HG03378 (cell line): Measurements from ENCODE around the gene GLI2.

Experiments
- ATAC-seq: cut with Tn5 transposase; IDR thresholded peaks from one replicate; pipeline ENCODE4 v1.9.1; 2021; ENCODE audit warnings: mild to moderate bottlenecking, moderate library complexity; ENCODE audit not compliant: unreplicated experiment

Gene GLI2

DNA sequence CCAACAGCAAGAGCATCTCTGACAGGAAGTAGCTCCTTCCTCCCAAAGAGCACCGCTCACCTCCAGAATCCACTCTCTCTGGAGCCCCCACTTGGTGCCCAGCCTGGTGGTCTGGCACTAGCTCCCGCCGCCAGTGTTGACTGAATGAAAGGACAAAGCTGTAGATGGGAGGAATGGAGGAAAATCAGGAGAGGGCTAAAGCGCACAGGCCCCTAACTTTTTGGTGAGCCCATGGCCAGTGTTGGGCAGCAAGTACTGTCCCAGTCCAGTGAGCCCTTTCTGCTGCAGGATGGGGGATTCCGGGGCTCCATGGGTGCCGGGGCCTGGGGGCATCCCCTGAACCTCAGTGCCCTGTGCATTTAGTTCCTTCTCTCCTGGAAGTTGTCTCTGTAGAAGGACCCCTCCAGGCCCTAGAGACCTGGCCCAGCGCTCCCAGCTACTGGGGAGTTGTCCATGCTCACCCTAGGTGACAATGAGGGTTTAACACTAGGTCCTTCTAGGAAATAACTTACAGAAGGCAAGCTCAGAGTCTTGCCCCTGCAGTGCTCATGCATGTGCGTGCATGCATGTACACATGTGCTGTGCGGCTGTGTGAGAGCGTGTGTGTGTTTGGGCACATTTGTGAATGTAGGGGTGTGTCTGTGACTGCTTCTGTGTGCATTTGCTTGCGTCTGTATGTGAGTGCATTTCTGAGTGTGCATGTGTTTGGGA is 33.6 kb downstream of the GLI2 start:
- ATAC-seq, result no peak

DNA sequence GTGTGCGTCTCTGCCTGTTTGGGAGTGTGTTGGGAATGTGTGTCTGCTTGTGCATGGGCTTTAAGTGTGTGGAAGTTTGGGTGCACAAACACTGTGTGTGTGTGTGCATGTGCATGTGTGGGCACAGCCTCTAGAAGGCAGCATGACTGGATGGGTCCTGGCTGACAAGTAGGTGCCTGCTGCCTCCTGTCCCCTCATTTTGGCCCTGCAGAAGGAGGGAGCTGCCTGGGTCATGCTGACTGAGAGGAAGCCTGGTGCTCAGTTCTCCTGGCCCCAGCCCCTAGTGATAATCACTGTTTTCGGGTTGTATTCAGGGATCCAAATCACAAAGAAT is 34.1 kb downstream of the GLI2 start:
- ATAC-seq, result no peak

DNA sequence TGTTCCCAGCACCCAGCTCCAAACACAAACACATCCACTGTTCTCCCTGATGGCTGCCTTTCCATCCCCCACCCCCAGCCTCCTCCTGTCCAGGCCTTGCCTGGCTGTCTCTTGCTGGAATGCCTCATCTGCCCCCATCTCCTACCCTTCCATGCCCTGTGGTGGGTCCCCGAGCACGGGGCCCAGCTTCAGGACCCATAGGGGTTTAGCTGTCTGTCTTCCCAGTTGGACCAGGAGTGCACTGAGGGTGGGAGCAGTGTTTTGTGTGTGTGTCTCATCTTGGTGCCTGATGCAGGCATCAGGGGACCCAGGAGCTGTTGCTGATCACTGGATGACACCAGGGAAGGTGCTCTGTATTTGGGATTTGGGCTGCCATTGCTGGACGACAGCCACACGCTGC is 34.5 kb downstream of the GLI2 start:
- no peak for ATAC-seq

DNA sequence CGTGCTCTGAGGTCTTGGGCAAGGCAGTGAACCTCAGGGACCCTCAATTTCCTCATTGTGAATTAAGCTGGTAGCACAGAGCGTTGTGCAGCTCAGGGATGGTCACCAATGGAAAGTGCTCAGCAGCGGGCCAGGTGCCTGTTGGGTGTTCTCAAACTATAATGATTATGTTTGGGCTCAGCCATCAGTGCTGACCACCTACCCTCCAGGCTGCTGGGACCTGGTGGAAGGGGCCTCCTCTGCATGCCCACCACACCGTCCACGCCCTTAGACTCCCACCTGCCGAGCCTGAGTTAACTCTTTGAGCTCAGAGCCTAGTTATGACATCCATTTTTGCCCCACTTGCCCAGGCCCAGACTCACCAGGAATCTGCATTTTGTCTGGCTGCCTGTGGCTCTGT is 35.0 kb downstream of the GLI2 start:
- ATAC-seq, result no peak

DNA sequence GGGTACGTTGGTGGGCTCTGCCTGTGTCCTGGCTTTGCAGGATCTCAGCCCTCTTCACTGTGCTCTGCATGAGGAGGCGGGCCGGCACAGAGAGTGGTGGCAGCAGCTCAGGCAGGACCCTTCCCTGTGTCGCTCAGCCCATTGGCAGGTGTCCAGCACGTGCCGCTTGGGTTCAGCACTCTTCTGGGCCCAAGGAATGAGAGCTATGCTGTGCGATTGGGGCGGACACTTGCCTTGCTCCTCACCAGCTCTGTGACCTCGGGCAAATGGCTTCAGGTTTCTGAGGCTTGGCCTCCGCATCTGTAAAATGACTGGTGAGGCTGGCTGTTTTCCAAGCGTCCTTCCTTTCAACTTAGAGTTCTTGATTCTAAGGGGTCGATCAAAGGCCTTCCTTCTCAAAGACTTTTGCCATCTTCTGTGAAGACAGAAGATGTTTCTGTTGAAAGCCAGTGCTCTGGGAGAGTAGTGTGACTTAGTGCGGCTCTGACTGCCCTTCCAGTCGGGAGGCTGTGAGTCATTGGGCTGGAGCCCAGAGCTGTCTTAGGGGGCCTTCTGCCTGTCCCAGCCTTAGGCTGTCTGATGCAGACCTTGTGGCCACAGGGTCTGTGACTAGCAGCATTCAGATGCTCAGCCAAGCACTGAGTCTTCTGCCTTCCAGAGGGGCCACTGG is 35.6 kb downstream of the GLI2 start:
- no peak for ATAC-seq

DNA sequence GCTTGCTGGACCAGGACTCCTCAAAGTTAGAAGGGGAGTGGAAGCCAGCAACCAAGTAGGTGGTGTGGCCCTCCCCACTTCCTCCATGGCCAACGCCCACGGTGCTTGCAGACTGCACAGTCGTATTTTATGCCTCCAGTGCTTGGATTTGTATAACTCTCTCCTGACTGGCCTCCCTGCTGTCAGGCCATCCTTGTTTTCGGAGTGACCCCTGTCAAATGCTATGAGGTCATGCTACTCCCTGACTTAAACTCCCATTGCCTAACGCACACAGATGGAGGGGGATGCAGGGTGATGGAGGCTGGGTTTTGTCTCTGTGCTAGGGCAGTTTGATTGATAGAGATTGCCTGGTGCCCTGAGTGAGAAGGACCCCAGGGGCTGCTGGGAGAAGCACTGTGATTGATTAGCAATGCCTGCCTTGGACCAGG is 36.1 kb downstream of the GLI2 start:
- ATAC-seq, result no peak

DNA sequence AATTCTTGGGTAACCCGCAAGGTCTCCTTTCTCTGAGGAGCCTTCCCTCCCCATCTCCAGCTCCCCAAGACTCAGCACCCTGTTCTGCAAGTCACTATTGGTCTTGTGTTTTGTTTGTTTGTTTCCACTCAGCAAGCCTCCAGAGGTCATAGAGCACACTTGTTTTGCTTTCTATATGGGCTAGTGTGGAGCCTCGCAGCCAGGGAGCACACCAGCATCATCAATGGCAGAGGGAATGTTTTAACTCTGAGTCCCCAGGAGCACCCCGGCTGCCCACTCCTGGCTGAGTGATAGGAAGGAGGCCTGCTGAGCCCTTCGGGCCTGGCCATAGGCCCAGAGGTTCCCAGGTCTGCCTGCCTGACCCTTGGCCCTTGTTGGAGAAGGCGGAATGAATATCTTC is 36.6 kb downstream of the GLI2 start:
- no peak for ATAC-seq

DNA sequence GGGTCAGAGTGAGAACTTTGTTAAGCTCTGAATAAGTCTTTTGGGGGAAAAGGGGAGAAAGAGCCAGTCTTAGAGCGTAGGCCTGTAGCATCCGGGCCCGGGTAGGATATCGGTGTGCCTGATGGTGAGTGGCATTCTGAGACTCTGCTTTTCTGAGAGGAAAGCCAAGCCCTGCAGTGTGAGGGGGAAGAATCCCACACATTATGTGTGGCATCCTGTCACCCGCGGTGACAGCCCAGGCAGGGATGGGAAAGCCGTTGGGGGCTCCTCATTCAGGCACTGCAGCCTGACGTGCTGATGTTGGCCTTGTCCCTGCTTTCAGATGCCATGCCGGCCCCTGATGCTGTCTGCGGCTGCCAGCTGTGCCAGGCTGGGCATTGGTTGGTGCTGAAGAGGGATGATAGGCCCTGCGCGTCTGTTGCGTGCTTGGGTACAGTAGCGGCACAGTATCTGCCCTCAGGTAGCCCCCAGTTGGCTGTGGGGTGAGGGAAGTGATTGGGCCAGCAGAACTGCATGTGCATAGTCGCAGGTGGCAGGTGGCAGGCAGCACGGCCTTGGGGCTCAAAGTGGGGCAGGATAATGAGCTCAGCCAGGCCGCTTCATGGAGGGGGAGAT is 37.6 kb downstream of the GLI2 start:
- no peak for ATAC-seq

DNA sequence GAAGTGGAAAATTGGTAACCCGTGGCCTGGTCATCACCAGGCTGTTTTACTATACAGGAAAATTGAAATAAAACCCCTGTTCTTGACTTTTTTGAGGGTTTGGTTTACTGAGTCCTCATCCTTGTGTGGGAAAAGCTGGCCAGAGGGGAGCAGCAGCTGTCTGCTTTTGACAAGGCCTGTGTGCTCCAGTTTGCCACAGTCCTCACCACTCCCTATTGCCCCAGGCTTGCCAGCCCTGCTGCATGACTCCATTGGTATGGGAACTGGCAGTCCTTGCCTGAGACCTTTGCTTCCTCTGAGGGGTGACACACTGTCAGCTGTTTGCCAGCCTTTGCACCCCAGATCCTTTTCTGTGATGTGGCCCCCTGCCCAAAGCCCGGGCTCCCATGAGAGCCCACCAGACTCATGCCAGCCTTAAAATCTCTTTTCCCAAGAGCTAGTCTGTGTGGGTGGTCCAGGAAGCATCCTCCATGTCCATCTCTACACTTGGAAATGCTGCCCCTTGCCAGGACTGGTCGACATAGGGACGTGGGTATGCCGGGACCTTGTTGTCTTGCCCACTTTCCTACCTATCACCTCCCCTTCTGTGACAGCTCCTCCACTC is 39.0 kb downstream of the GLI2 start:
- no peak for ATAC-seq

DNA sequence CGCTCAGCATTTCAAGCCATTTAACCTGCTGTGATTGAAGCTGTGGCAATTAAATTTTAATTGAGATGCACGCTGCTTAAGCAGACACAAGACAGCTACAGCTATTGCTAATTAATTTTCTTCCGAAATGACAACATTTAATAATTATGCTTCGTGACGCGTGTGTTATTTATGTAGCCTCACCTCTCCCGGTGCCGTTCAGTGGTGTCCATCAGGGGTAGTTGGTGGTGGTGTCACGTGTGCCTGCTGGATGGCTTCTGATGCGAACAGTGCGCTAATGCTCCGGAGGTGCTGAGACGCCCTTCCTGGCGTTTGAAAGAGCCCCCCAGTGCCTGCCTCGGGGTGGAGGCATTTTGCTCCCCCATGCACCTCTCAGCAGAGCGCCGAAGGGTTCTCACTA is 39.5 kb downstream of the GLI2 start:
- no peak for ATAC-seq

DNA sequence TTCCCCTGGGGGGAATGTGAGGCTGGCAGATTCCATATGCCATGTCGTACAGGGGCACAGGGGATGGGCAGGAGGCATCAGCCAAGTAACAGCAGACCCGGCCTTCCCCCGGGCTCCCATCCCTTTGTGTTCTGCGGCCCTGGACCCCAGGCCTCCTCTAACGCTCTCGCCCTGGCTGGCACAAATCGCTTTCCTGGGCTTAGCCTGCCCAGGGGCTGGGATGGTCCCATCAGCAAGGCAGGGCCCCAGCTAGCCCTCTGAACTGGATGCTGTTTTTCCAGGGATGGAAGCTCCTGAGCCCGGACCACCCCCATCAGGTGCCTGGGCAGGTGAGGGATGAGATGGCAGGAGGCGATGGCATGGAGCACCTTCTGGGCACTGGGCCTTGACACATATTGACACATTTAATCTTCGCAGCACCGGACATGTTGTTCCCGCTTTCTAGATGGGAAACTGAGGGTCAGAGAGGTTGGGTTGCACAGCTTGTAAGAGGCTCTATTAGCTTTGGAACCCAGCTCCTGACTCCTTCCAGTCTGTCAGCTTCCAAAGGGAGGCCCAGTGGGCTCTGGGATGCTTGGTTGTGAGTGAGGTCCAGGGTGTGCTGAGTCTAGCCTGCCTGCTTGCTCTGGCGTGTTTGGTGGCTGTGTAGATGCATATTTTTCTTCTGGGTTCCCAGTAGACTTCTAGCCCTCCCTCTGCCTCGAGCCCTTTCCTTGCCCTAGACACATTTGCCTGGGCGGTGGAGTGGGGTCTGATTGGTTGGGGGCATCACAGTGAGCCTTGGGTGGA is 40.3 kb downstream of the GLI2 start:
- no peak for ATAC-seq

DNA sequence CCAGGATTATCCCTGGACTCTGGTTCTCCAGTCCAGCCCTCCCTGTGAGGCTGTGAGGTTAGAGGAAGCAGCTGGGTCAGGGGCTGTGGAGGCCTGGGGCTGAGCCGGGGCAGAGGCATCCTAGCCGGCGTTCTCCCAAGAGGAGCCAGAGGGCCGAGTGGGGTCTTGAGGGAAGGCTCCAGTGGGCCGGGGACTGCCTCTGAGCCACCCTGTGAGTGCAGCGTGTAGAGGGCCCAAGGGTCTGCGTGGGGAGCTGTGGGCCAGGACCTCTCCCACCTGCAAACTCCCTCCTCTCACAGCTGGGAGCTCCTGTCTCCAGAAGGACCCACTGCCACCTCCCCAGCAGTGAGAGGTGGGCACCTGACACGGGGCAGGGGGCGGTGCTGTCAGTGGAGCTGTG is 41.0 kb downstream of the GLI2 start:
- ATAC-seq, result no peak

DNA sequence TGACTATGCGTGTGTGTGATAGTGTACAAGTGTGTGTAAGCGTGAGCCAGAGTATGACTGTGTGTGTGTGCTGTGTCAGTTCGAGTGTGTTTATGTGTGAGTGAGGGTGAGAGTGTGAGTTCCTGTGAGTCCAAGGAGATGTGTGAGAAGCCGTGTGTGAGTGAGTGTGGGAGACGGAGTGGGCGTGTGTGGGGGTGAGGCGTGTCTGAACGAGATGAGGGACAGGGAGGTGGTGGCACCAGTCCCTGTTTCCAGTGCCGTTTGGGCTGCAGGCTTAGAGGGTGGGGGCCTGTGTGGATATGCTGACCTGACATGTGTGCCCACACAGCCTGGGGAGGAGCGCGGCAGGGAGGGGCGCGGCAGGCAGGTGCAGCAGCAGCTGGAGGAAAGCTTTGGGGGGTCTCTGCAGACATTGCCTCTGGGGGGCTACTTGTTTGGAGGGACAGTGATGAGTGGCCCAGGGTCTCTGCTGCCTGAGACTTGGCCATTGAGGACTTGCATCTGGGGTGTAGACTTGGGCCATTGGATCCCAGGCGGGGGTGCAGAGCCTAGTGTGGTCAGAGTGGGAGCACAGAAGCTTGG is 41.6 kb downstream of the GLI2 start:
- ATAC-seq, result no peak

DNA sequence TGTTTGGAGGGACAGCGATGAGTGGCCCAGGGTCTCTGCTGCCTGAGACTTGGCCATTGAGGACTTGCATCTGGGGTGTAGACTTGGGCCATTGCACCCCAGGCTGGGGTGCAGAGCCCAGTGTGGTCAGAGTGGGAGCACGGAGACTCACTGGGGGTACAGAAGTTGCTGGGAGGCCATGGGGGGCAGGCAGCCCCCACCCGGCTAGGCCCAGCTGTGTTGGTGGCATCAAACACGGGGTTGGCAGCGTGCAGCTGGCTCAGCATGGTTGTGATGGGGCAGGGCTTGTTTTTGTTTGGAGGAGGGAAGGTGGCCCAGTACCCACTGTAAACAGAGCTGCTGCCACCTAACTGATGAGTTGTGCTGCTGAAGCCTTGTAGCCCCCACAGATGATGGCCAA is 42.1 kb downstream of the GLI2 start:
- no peak for ATAC-seq

DNA sequence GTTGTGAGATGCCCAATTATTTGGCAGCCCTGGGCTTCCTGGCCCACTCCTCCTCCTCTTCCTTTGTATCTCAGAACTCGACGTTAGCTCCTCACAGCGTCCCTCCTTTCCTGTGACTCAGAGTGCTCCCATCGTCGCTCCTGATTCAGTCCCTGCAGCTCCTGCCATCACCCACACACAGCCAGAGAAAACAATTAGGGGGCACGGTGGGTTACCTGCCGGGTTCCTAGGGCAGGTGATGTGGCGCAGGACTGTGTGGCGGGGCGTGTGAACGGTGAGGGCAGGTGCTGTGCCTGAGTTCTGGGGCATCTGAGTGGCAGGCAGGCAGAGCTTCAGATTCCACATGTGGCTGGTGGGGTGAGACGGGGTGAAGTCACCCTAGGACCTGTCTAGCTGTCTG is 42.6 kb downstream of the GLI2 start:
- ATAC-seq, result no peak

DNA sequence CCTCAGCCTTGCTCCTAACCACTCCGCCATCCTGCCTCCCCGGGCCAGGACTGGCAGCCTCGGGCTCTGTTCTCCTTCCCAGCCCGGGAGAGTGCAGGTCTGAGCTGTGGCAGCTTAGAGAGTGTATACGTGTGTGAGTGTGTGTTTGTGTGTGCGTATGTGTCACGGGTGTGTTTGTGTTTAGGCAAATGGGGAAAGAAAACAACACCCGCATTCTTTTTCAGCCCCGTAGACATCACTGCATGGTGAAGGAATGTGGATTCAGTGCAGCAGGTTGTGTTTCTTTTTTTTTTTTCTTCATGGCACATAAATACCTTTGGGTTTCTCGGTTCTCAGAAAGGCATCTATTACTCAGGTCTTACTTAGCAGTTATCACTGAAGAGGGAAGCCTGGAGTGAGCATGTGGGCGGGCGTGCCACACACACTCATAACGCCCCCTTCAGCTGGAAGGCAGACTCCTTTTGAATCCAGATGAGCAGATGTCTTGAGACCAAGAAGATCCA is 44.2 kb downstream of the GLI2 start:
- ATAC-seq, result no peak

DNA sequence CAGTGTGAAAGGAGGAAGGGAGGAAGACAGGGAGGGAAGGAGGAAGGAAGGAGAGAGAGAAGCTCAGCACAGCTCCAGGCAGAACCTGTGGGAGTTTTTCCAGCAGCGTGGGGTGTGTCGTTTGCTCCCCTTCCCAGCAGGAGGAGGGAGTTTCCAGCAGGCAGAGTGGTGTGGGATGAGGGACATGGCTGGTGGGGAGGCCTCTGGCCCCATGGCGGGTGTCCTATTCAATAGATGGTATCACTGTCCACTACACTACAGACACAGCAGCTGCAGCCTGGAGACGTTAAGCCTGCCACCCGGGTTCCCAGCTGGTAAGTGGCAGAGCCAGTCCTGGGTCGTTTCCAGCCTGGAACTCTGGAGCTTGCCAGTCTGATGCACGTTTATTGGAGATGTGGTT is 44.7 kb downstream of the GLI2 start:
- ATAC-seq, result no peak

DNA sequence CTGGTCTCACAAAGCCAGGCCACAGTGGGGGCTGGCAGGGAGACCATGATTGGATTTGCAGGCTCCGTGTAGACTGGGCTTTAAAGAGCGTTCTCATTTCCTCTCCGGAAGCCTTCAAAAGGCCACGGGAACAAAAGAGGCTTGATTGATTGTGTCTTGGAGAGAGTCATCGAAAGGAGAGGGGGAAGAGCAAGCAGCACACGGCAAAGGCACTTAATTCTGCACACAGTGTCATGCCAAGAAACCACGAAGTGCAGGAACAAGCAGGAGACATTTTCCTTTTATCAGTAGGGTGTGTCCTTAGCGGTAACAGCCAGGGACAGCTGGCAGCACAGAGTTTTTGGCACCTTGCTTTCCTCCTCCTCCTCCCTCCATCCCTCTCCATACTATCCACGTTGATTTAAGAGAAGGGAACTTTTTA is 47.7 kb downstream of the GLI2 start:
- no peak for ATAC-seq

DNA sequence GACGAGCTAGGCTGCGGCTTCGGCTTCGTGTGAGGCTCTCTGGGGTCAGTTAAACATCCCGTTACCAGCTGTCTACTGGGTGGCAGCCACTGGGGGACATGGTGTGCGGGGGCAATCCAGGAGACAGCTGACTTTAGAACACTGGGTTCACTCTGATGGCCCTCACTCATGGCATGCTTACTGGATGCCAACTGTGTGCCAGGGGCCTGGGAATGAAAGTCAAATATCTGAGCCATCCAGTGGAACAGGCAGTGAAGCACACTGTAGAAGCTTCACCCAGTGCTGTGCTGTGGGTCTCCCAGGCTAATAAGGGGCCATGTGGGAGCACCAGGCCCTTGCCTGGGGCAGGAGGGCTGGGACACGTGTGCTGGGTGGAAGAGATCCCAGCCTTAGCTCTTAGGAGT is 48.3 kb downstream of the GLI2 start:
- ATAC-seq, result no peak
